Measurements from ENCODE around the gene KHDC4. TPM values are rescaled to one million over a fixed set of nuclear protein-coding genes. Genes with fewer than 3 reads are reported as not detected.
"Not testable (repeated sequence)": the region's sequence is repeated elsewhere in the genome, so short reads cannot be mapped to it uniquely, and the experiment has no call there.

Gene KHDC4
- total and polyA plus RNA-seq, 2 of the 13 experiments (the other 11 are each of a cell fraction or from before 2014, with no cell fraction given): 33.5 to 92.0 TPM

GRCh38 chr1:155931332-155932038 is 2.7 kb downstream of the KHDC4 start (continued):
- no peak for TF ChIP-seq ZNF788 (CRISPR knock-in tag; IDR thresholded peaks at IDR 0.05; ENCODE audit: borderline replicate concordance)
- no peak for TF ChIP-seq MIER2 (CRISPR knock-in tag; IDR thresholded peaks at IDR 0.05)
- TF ChIP-seq HNF4G (IDR thresholded peaks at IDR 0.05; ENCODE audit: borderline replicate concordance, low read depth, low read length): no peak
- no peak for TF ChIP-seq HNF4G (CRISPR knock-in tag; IDR thresholded peaks at IDR 0.05; ENCODE audit: borderline replicate concordance, low read depth)
- TF ChIP-seq SMAD3 (CRISPR knock-in tag; IDR thresholded peaks at IDR 0.05): no peak
- TF ChIP-seq XBP1 (CRISPR knock-in tag; IDR thresholded peaks at IDR 0.05): no peak
- TF ChIP-seq ZUFSP (CRISPR knock-in tag; IDR thresholded peaks at IDR 0.05; ENCODE audit: borderline replicate concordance): no peak
- TF ChIP-seq ZSCAN29 (CRISPR knock-in tag; conservative IDR thresholded peaks at IDR 0.05): no peak
- TF ChIP-seq NONO (IDR thresholded peaks at IDR 0.05): no peak
- TF ChIP-seq NONO (CRISPR knock-in tag; conservative IDR thresholded peaks at IDR 0.05): no peak
- TF ChIP-seq RFXAP (CRISPR knock-in tag; IDR thresholded peaks at IDR 0.05; ENCODE audit: borderline replicate concordance): no peak
- peak in 1 of 2 experiments; percentile 25; a peak in 1 of 4 replicates for TF ChIP-seq MAFK (conservative IDR thresholded peaks at IDR 0.05 in 1 of 2, IDR thresholded peaks at IDR 0.05 in 1 of 2; ENCODE audit: low read length in 2 of 2)
- TF ChIP-seq ZNF274 (CRISPR knock-in tag; IDR thresholded peaks at IDR 0.05): no peak
- TF ChIP-seq ZNF720 (CRISPR knock-in tag; IDR thresholded peaks at IDR 0.05): no peak

- POLR2A ChIA-PET: interaction anchor here (0.9 to 3.1 kb wide), 7 partner anchors 10 to 71 kb away, joined by 3 to 21 read pairs (median 6); partner anchors contain the start of gene SYT11
- H3K27ac ChIP-seq (ENCODE audit: extremely low read length, insufficient read depth, low read length); ATAC-seq; BruUV-seq (replicated peaks); CTCF ChIA-PET (ENCODE audit: low intra/inter-chr PET ratio, low total read pairs); H2AFZ ChIP-seq (ENCODE audit: low read length); intact Hi-C loops (cut with micrococcal nuclease; ENCODE audit: unreplicated experiment); H3K9me3 ChIP-seq (ENCODE audit: low read length); DNase-seq (ENCODE audit: low spot score); FAIRE-seq; H3K27me3 ChIP-seq (ENCODE audit: control insufficient read depth in 1 of 2, insufficient read depth in 2 of 2, low read length in 2 of 2): not testable (repeated sequence)
- Histone ChIP-seq H4K20me1 (ENCODE audit: insufficient read depth, low read length) (peaks cover 26% of the 10 kb centered on the region; the same call in 1 of the 2 replicates), H3K9ac (ENCODE audit: insufficient read depth, low read depth, low read length) (peak overlapping the region; percentile 15; the same call in 1 of the 2 replicates), H3K4me2 (ENCODE audit: low read depth, low read length) (peak overlapping the region; percentile 95), H3K36me3 (replicated peaks in 1 of 2; ENCODE audit: control insufficient read depth in 1 of 2, insufficient read depth in 2 of 2, low read length in 2 of 2) (peaks cover 10 to 64% of the 10 kb centered on the region in 2 experiments; a peak in 4 of 5 replicates), H3K4me3 (replicated peaks in 1 of 3; ENCODE audit: insufficient read depth in 1 of 3, low read depth in 2 of 3, low read length in 3 of 3) (peak overlapping the region in 1 of 3 experiments; percentile 83; a peak in 1 of 6 replicates), H3K79me2 (ENCODE audit: insufficient read depth, low read length) (peaks cover 54% of the 10 kb centered on the region), H3K4me1 (ENCODE audit: insufficient read depth, low read length) (peaks cover 50% of the 10 kb centered on the region)
- WGBS (ENCODE audit: low lambda C conversion rate): 92% methylated on average over 10 of the region's 10 CpGs
- in situ Hi-C loops (cut with HindIII; ENCODE audit: extremely low pct_ligation_motif_present, low pct_unique_long_range_greater_than_20kb): loop anchor here (10.0 kb wide), 1 partner anchor 54 kb away; no protein-coding TSS in a partner anchor
Measured at GRCh38 chr1:155930725-155931124, 3.5 kb downstream of the KHDC4 start.
